Progenitor cell of endocrine pancreas (in vitro differentiated cells): Measurements from ENCODE around the gene ZKSCAN3. TPM values are rescaled to one million over a fixed set of nuclear protein-coding genes. Genes with fewer than 3 reads are reported as not detected.
"Not testable (repeated sequence)": the region's sequence is repeated elsewhere in the genome, so short reads cannot be mapped to it uniquely, and the experiment has no call there.

Source experiments
- DNase-seq: peaks from one replicate; pipeline ENCODE4 v3.0.0; 2021; ENCODE audit warnings: low spot score; ENCODE audit not compliant: unreplicated experiment
- H3K27ac Mint-ChIP-seq: 2 replicates; pipeline ENCODE4 v1.8.0; 2021; ENCODE audit warnings: mild to moderate bottlenecking, moderate library complexity, mixed read lengths
- H3K27me3 Mint-ChIP-seq: 2 replicates; pipeline ENCODE4 v1.8.0; 2021; ENCODE audit warnings: mixed read lengths
- H3K36me3 Mint-ChIP-seq: 2 replicates; pipeline ENCODE4 v1.8.0; 2022; ENCODE audit warnings: mixed read lengths; ENCODE audit not compliant: insufficient read depth
- H3K4me1 Mint-ChIP-seq: 2 replicates; pipeline ENCODE4 v1.8.0; 2021; ENCODE audit warnings: low read depth, mixed read lengths
- H3K4me3 Mint-ChIP-seq: 2 replicates; pipeline ENCODE4 v1.8.0; 2021; ENCODE audit warnings: low read depth, mild to moderate bottlenecking, moderate library complexity, mixed read lengths
- H3K9me3 Mint-ChIP-seq: 2 replicates; pipeline ENCODE4 v1.8.0; 2021; ENCODE audit warnings: low read depth, mixed read lengths
- total RNA-seq: library from RNA; stranded (reverse); gene quantifications from 2 replicates; pipeline ENCODE4 v1.2.1, GENCODE V29; 2021
- TF ChIP-seq, protein P1 (sequence below): fragments of 200-600 bp; sonication (generic); IDR thresholded peaks from one replicate; pipeline ENCODE4 v1.5.0; 2021; ENCODE audit warnings: antibody characterized with exemption, mild to moderate bottlenecking; ENCODE audit not compliant: unreplicated experiment

The ZKSCAN3 gene
- total RNA-seq, 1 donor from 2014 or later: 19.7 TPM

GRCh38 chr6:28399350-28400121 lies 49.8 kb downstream of the ZKSCAN3 start, which contains the start of gene ZSCAN12:
ZSCAN12 (minus strand) TSS chr6:28399747; CDS start chr6:28398405, 1,342 bp downstream.
- Mint-ChIP-seq H3K4me1 (peaks cover 27% of the 10 kb centered on the region), H3K9me3 (no peaks in the 10 kb centered on the region), H3K27me3 (peaks cover 15% of the 10 kb centered on the region), H3K27ac (peak within 1 kb of the TSS; percentile 97), H3K4me3 (peak within 1 kb of the TSS; percentile 97), H3K36me3 (peaks cover 10% of the 10 kb centered on the region)
- peak; percentile 74 for DNase-seq
- TF ChIP-seq, protein P1, sequence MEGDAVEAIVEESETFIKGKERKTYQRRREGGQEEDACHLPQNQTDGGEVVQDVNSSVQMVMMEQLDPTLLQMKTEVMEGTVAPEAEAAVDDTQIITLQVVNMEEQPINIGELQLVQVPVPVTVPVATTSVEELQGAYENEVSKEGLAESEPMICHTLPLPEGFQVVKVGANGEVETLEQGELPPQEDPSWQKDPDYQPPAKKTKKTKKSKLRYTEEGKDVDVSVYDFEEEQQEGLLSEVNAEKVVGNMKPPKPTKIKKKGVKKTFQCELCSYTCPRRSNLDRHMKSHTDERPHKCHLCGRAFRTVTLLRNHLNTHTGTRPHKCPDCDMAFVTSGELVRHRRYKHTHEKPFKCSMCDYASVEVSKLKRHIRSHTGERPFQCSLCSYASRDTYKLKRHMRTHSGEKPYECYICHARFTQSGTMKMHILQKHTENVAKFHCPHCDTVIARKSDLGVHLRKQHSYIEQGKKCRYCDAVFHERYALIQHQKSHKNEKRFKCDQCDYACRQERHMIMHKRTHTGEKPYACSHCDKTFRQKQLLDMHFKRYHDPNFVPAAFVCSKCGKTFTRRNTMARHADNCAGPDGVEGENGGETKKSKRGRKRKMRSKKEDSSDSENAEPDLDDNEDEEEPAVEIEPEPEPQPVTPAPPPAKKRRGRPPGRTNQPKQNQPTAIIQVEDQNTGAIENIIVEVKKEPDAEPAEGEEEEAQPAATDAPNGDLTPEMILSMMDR: peak; percentile 72

- H3K4me3 Mint-ChIP-seq: peak overlapping the region; percentile 97
- H3K4me1 Mint-ChIP-seq: peaks cover 26% of the 10 kb centered on the region
- H3K36me3 Mint-ChIP-seq: peaks cover 10% of the 10 kb centered on the region
- H3K27ac Mint-ChIP-seq: peak overlapping the region; percentile 97
- no peaks in the 10 kb centered on the region for H3K9me3 Mint-ChIP-seq
- TF ChIP-seq, protein P1: no peak
- peaks cover 15% of the 10 kb centered on the region for H3K27me3 Mint-ChIP-seq
- DNase-seq: no peak
Observed at GRCh38 chr6:28400122-28400451, 50.3 kb downstream of the ZKSCAN3 start.

- TF ChIP-seq, protein P1: no peak
- Mint-ChIP-seq H3K4me3 (peak overlapping the region; percentile 29), H3K27me3 (peaks cover 15% of the 10 kb centered on the region), H3K27ac (no peak overlapping the region), H3K9me3 (no peaks in the 10 kb centered on the region), H3K4me1 (peaks cover 22% of the 10 kb centered on the region), H3K36me3 (peaks cover 10% of the 10 kb centered on the region)
- DNase-seq: no peak
Observed at GRCh38 chr6:28401172-28401571, 51.4 kb downstream of the ZKSCAN3 start.

- Mint-ChIP-seq H3K36me3 (peaks cover 4% of the 10 kb centered on the region), H3K27ac (no peak overlapping the region)
Observed at GRCh38 chr6:28402197-28402596, 52.5 kb downstream of the ZKSCAN3 start.

GRCh38 chr6:28403923-28404322 lies 54.2 kb downstream of the ZKSCAN3 start:
- DNase-seq, H3K9me3 Mint-ChIP-seq, H3K4me3 Mint-ChIP-seq, H3K4me1 Mint-ChIP-seq, H3K36me3 Mint-ChIP-seq, H3K27ac Mint-ChIP-seq: not testable (repeated sequence)
- peaks cover 15% of the 10 kb centered on the region for H3K27me3 Mint-ChIP-seq

More at GRCh38 chr6:28402197-28402596, 52.5 kb downstream of the ZKSCAN3 start:
- Mint-ChIP-seq H3K4me3 (no peak overlapping the region), H3K9me3 (no peaks in the 10 kb centered on the region), H3K27me3 (peaks cover 15% of the 10 kb centered on the region), H3K4me1 (peaks cover 13% of the 10 kb centered on the region)
- TF ChIP-seq, protein P1: no peak
- no peak for DNase-seq

DNA sequence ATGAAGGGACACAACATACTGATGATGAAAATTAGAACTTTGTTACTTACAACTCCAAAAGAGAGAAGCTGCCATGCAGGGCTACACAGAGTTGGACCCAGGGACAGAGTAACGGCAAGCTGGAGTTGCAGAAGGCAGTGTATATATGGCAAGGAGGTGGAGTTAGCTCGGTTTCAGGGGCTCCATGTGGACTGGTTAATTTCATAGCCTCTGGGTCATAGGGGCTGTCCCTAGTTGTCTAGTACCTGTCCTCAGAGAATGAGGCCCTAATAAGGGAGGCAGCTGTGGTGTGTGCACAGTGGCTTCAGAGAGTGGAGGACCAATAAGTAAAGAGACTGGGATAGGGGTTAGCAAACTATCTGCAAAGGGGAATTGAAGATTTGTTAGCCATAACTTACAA lies 57.7 kb downstream of the ZKSCAN3 start:
- Mint-ChIP-seq H3K4me1 (no peaks in the 10 kb centered on the region), H3K36me3 (peaks cover 1% of the 10 kb centered on the region), H3K4me3 (no peak overlapping the region), H3K27ac (no peak overlapping the region), H3K9me3 (peaks cover 20% of the 10 kb centered on the region), H3K27me3 (peaks cover 3% of the 10 kb centered on the region)
- TF ChIP-seq, protein P1: no peak
- DNase-seq: no peak
